ENCODE data around the gene INPP1.
"Not testable (repeated sequence)": the region's sequence is repeated elsewhere in the genome, so short reads cannot be mapped to it uniquely, and the experiment has no call there.

The INPP1 gene, protein sequence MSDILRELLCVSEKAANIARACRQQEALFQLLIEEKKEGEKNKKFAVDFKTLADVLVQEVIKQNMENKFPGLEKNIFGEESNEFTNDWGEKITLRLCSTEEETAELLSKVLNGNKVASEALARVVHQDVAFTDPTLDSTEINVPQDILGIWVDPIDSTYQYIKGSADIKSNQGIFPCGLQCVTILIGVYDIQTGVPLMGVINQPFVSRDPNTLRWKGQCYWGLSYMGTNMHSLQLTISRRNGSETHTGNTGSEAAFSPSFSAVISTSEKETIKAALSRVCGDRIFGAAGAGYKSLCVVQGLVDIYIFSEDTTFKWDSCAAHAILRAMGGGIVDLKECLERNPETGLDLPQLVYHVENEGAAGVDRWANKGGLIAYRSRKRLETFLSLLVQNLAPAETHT

DNA sequence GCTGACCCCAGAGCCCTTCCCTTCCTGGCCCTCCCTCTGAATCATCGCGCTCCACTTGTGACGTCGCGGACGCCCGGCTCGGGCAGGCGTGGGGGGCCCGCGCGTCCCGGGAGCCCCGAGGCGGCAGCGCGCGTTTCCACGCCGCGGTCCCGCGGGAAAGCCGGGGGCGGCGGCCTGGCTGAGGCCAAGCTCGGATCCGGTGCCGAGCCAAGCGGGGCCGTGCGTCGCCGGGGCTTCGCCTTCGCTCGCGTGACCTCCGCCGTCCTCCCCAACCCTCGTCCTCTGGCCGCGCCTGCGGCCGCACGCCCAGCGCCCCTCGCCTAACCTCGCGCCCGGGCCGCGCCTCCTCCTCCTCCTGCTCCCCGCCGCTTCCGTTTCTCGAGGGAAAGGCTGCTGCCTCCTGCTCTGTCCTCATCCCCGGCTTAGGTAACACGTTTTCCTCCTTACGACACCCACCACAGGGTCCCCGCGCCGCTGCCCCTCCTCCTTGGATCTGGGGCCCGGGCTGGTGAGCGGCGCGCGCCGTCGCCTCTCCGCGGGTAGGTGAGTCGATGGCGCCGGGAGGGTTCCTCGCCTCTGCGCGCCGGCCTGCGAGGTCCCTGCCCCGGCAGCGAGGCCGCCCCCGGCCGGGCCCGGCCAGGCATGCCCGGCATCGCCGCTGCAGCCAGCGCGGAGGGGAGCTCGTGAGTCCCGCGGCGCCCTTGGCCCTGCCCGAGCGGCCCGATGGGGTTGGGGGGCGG lies at the start of gene INPP1:
Gene INPP1 (plus strand): TSS at position 54 of the 740 bp plus-strand sequence. CDS start 16,514 bp downstream, outside the sequence.
- no peak for DNase-seq (ENCODE audit: low read depth in 2 of 2, low spot score in 1 of 2)

- DNase-seq (ENCODE audit: low read depth in 2 of 2, low spot score in 1 of 2) = not testable (repeated sequence)
Observed at GRCh38 chr2:190297880-190298279, 45.5 kb upstream of the INPP1 start.

- no peak for DNase-seq (ENCODE audit: low read depth in 2 of 2, low spot score in 1 of 2)
Observed at GRCh38 chr2:190301032-190301431, 42.4 kb upstream of the INPP1 start.

DNA sequence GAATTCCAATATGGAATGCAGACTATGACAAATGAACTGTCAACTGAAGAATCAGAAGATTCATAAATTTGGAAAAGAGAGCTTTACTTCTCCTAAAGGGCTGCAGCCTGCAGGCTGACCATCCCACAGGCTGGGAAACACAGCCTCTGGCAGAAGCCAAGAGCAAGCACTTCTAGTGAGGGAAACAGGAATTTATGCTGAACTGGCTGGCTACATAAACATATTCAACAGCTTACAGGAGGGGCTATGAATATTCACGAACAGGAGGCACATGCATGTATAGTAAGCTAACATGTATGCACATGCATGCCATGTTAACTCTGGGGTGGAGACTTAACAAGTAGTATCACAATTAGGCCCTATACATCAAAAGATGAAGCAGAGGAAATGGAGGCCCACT lies 41.3 kb upstream of the INPP1 start:
- no peak for DNase-seq (ENCODE audit: low read depth in 2 of 2, low spot score in 1 of 2)

DNA sequence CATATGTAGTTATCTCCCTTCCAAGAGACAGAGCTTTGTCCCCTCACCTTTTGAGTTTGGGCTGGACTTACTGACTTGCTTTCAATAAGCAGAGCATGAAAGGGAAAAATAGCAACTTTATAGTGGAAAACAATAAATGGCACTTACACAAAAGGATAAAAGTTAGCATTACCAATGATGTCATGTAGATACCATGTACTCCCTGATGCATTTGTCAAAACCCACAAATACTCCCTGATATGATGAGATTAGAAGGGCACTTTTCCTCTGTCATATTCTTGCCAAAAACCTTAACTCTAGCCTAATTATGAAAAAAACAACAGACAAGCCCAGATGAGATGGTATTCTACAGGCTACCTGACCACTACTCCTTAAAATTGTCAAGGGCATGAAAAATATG lies 39.7 kb upstream of the INPP1 start:
- no peak for DNase-seq (ENCODE audit: low read depth in 2 of 2, low spot score in 1 of 2)

DNA sequence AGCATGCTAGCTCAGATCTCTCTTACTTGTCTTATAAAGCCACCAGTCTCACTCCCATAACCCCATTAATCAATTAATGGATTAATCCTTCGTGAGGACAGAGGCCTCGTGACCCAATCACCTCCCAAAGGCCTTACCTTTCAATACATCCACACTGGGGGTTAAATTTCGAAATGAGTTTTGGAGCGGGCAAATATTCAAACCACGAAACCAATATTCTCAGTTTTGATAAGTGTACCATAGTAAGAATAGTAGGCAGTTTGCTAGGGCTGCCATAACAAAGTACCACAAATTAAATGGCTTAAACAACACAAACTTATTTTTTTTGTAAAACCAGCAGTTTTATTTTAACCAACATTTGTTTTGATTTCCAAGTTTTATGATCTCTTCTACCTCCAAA lies 39.0 kb upstream of the INPP1 start:
- no peak for DNase-seq (ENCODE audit: low read depth in 2 of 2, low spot score in 1 of 2)

- no peak for DNase-seq (ENCODE audit: low read depth in 2 of 2, low spot score in 1 of 2)
Observed at GRCh38 chr2:190308031-190308430, 35.4 kb upstream of the INPP1 start.

DNA sequence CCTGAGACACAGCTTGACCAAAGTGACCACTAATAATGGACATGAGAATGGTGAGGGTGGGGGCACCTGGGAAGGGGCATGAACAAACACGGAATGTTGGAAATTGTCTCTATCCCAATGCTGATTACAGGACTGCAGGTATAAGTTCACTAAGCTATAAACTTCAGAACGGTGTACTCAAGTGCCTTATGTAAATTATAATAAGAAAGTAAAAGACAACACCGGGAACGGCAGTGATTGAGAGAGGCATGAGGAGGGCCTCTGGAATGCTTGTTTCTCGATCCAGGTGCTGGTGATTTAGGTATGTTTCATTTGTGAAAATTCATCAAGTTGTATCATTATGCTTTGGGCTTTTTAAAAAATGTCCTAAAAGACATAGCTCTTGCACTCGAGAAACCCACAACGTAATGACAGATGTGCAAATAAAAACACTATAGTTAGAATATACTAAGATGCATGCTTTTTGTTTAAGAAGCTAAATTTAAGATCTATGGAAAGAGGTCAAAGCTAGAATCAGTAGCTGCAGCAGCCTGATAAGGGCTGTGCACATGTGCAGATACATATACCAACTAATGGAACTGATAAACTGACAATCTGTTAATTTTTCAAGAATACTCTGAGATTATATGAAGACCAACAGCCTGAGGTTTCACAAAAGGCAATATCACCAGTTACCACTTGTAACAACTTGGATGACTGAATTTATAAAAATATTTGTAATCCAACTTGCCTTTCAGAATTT lies 31.3 kb upstream of the INPP1 start:
- DNase-seq (ENCODE audit: low read depth in 2 of 2, low spot score in 1 of 2) = no peak

DNA sequence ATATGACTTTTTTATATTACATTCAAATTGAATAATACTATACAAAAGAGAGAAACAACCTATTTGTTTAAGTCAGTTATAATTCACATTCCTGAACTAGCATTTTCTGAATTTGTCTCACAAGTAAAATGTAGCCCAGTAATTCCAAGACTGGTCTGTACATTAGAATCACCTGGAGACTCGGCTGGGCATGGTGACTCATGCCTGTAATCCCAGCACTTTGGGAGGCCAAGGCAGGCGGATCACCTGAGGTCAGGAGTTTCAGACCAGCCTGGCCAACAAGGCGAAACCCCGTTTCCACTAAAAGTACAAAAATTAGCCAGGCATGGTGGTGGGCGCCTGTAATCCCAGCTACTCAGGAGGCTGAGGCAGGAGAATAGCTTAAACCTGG lies 30.8 kb upstream of the INPP1 start:
- not testable (repeated sequence) for DNase-seq (ENCODE audit: low read depth in 2 of 2, low spot score in 1 of 2)

GRCh38 chr2:190313880-190314279 lies 29.5 kb upstream of the INPP1 start:
- DNase-seq (ENCODE audit: low read depth in 2 of 2, low spot score in 1 of 2) = no peak

GRCh38 chr2:190315273-190315672 lies 28.1 kb upstream of the INPP1 start:
- DNase-seq (ENCODE audit: low read depth in 2 of 2, low spot score in 1 of 2) = no peak

DNA sequence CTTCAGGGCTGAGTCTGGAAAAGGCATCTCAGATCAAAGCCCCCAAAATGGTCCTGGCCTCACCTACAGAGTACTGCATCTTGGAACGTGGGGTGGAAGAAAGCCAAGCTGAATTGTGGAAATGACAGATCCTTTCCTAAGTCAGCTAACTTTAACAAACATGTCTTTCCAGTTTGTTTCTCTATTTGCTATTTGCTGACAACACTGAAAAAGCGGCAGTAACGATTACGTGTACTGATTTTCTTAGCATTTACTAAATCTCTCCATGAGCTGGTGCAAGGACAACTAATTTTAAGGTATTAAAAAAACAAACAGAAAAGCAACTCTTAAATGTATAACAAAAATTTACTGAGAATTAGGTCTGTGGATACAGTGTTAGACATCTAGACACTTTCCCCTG lies 24.9 kb upstream of the INPP1 start:
- no peak for DNase-seq (ENCODE audit: low read depth in 2 of 2, low spot score in 1 of 2)

DNA sequence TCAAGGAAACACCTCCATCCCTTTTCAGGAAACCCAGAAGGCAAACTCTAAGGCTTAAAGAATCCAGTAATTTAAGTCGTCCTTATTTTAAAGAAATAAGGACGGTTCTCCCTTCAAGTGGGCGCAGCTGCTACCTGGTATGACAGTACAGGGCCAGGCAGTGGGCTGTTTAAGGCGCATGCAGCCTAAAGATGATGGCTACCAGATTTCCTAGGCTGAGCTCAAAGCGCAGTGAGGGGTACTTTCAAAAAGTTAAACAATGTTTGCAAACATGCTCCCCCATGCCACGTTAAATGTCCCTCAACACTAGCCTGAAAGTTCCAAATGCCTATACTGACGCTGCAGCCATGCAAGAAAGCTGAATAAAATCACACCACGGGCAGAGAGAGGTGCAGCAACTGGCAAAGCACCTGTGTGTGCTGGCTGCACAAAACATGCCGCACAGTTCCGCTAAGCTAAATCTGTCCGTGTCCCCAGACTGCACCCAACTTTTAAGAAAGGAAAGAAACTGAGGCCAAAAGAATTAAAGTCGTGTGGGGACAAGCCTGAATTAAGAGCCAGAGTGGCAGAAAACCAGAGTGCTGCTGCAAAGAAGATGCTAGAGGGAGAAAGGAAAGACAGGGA lies 24.3 kb upstream of the INPP1 start:
- DNase-seq (ENCODE audit: low read depth in 2 of 2, low spot score in 1 of 2) = no peak

DNA sequence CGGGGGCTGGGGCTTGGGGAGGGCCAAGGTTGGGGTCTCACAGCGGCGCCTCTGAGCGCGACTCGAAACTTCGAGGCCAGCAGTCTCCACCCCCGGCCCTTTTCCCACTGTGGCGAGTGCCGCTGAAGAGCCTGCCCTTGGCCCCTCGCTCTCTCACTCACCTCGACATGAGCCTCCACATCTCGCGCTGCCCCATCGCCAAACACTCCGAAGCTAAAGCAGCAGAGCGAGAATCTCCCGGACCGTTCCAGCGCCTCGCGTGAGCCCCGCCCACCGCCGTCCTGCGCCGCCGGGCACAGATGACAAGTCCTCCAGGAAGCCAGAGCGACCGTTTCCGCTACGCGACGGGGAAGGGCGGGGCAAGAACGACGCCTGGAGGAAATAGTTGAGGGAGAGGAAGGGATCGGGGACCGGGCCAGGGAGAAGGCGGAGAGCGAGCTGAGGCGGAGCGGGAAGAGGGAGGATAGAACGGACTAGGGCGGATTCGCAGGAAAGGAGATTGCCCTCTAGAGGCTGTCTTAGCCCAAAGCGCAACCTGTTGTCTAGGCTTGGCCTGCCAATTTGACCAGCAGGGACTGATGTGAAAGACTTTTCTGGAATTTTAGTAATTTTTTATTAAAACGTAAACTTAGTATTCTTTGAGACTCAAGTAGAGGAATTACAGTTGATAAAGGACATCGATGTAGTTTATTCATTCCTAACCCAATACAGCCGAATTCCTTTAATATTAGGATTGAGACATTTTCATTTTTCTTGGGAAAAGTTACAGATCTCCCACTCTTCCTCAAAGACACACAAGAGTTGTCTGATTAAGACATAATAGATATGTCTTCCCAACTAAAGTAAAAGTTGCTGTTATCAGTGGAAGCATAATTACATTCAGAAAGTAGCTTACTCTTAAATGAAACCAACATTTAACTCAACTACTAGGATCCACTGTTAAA lies 23.6 kb upstream of the INPP1 start, which contains the start of gene HIBCH:
Gene HIBCH (minus strand): TSS at position 272 of the 944 bp plus-strand sequence. CDS start 76 bp downstream, at position 196.
- peak; percentile 67 to 72 for DNase-seq (ENCODE audit: low read depth in 2 of 2, low spot score in 1 of 2)

- DNase-seq (ENCODE audit: low read depth in 2 of 2, low spot score in 1 of 2) = no peak
Observed at GRCh38 chr2:190320696-190321095, 22.7 kb upstream of the INPP1 start.

DNA sequence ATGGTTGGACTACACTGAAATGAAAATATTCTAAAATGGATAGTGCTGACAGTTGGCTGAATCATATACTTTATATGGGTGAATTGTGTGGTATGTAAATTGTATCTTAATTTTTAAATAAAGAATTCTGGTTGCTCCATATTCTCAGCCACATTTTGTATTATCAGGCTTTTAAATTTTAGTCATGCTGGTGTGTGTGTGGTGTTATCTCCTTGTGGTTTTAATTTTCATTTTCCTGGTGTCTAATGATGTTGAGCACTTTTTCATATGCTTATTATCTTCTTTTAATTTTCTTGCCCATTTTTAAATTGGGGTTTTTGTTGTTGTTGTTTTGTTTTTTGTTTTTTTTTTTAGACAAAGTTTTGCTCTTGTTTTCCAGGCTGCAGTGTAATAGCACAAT lies 20.0 kb upstream of the INPP1 start:
- no peak for DNase-seq (ENCODE audit: low read depth in 2 of 2, low spot score in 1 of 2)

DNA sequence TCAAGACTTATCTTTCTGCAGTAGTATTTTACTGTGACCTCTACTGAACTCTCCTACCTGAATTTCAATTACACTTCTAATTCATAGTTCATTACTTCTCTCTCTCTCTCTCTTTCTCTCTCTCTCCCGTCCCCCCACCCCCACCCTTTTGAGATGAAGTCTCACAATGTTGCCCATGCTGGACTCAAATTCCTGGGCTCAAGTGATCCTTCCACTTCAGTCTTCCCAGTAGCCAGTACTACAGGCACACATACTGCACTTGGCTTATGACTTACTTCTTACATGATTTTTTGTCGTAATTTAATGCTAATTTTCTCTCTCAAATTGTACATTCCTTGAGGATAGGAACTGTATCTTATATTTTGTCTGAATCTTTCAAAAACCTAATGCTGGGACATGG lies 17.8 kb upstream of the INPP1 start:
- no peak for DNase-seq (ENCODE audit: low read depth in 2 of 2, low spot score in 1 of 2)

DNA sequence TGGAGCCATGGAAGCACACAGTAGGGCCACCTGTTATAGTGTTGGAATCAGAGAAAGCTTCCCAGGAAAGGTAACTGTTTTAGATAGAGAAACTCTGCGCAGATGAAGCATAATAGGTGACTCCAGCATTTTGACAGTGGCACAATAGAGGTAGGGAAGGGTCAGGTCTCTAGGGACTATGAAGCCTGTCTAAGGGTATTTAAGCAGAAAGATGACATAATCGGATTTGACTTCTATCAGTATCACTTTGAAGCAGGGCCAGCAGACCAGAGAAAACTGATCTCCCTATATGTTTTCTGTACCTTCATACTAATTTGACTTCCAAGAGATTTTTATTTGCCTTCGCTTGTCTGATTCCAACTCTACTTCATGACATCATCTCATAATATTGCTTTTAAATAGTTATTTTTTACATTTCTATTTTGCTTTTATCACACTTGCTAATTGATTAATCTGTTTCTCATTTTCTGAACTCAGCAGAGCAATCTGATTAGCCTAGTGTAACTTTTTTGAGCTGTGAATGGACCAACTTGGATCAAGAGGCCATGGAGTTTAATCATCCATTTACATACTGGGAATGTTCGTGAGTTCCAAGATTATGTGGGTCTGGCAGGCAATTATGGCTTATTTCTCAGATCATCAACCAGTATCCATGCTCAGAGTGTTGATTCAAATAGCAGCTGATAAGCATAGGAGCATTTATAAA lies 15.4 kb upstream of the INPP1 start:
- DNase-seq (ENCODE audit: low read depth in 2 of 2, low spot score in 1 of 2) = no peak

DNA sequence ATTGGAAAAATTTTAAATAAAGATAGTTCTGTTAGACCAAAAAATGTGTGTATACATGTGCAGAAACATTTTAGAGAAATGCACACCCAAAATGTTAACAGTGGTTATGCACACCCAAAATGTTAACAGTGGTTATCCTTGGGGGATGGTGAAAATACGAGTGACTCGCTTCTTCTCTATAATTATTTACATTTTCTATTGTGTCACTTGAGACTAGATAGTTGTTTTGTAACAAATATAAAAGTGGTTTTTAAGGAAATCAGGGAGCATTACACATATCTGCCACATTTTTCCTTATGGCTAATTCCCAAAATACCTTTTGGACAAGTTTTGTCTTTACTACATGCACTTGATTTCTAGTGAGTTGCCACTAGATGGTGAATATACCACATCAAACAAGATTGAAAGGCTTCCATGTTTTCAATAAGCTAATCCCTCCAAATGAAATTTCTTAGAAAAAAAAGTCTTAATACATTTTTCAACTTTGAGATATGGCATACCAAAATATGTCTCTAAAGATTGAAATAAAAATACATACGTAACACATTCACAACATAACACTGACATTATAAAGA lies 14.7 kb upstream of the INPP1 start:
- DNase-seq (ENCODE audit: low read depth in 2 of 2, low spot score in 1 of 2) = no peak
